GM23338 (cell line): ENCODE results near the gene ZNF121.

Experiments used
- EZH2 ChIP-seq: fragments of 200-600 bp; sonication (generic); IDR thresholded peaks from one replicate; pipeline ENCODE4 v1.8.0; 2017; ENCODE audit warnings: antibody characterized with exemption, mild to moderate bottlenecking, low read depth; ENCODE audit not compliant: unreplicated experiment
- EZH2phosphoT487 ChIP-seq: fragments of 200-600 bp; sonication (generic); IDR thresholded peaks from one replicate; pipeline ENCODE4 v1.8.1; 2018; ENCODE audit warnings: antibody characterized with exemption; ENCODE audit not compliant: unreplicated experiment
- POLR2AphosphoS5 ChIP-seq: IDR thresholded peaks from 2 replicates; pipeline ENCODE4 v1.6.1; 2016; ENCODE audit warnings: antibody characterized with exemption, low read depth
- ZNF331 ChIP-seq: fragments of 250-450 bp; sonication (Bioruptor Pico); IDR thresholded peaks from 2 replicates; pipeline ENCODE4 v1.5.0; 2020; ENCODE audit warnings: low read depth, mild to moderate bottlenecking, moderate library complexity
- TF ChIP-seq, protein P1 (sequence below), 2 experiments: fragments of 200-600 bp in 1 of 2; sonication (generic) in 1 of 2; conservative IDR thresholded peaks; 2 replicates each; pipeline versions ENCODE4 v1.5.1 to v1.6.1; 2016 to 2017; ENCODE audit warnings: antibody characterized with exemption in 2 of 2, low read depth in 2 of 2, mild to moderate bottlenecking in 2 of 2, moderate library complexity in 1 of 2
- TF ChIP-seq, protein P2 (sequence below): IDR thresholded peaks from one replicate; pipeline ENCODE4 v1.6.1; 2018; ENCODE audit warnings: antibody characterized with exemption; ENCODE audit not compliant: unreplicated experiment

DNA sequence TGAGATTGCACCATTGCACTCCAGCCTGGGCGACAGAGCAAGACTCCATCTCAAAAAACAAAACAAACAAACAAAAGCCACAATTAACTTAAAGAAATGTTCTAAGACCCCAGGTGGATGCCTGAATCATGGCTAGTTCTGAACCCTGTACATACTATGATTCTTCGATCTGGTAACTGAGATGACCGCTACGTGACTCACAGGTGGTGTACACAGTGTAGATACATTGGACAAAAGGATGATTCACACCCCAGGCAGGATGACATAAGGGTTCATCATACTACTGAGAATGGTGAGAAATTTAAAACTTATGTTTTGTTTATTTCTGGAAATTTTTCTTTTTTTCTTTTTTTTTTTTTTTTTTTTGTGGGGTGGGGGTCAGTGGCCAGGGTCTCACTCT lies 52.4 kb downstream of the ZNF121 start:
- TF ChIP-seq, protein P1, sequence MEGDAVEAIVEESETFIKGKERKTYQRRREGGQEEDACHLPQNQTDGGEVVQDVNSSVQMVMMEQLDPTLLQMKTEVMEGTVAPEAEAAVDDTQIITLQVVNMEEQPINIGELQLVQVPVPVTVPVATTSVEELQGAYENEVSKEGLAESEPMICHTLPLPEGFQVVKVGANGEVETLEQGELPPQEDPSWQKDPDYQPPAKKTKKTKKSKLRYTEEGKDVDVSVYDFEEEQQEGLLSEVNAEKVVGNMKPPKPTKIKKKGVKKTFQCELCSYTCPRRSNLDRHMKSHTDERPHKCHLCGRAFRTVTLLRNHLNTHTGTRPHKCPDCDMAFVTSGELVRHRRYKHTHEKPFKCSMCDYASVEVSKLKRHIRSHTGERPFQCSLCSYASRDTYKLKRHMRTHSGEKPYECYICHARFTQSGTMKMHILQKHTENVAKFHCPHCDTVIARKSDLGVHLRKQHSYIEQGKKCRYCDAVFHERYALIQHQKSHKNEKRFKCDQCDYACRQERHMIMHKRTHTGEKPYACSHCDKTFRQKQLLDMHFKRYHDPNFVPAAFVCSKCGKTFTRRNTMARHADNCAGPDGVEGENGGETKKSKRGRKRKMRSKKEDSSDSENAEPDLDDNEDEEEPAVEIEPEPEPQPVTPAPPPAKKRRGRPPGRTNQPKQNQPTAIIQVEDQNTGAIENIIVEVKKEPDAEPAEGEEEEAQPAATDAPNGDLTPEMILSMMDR (conservative IDR thresholded peaks at IDR 0.05; ENCODE audit: low read depth in 2 of 2) = no peak
- TF ChIP-seq EZH2 (no peak), POLR2AphosphoS5 (no peak), EZH2phosphoT487 (no peak), ZNF331 (CRISPR knock-in tag) (no peak)
- TF ChIP-seq, protein P2, sequence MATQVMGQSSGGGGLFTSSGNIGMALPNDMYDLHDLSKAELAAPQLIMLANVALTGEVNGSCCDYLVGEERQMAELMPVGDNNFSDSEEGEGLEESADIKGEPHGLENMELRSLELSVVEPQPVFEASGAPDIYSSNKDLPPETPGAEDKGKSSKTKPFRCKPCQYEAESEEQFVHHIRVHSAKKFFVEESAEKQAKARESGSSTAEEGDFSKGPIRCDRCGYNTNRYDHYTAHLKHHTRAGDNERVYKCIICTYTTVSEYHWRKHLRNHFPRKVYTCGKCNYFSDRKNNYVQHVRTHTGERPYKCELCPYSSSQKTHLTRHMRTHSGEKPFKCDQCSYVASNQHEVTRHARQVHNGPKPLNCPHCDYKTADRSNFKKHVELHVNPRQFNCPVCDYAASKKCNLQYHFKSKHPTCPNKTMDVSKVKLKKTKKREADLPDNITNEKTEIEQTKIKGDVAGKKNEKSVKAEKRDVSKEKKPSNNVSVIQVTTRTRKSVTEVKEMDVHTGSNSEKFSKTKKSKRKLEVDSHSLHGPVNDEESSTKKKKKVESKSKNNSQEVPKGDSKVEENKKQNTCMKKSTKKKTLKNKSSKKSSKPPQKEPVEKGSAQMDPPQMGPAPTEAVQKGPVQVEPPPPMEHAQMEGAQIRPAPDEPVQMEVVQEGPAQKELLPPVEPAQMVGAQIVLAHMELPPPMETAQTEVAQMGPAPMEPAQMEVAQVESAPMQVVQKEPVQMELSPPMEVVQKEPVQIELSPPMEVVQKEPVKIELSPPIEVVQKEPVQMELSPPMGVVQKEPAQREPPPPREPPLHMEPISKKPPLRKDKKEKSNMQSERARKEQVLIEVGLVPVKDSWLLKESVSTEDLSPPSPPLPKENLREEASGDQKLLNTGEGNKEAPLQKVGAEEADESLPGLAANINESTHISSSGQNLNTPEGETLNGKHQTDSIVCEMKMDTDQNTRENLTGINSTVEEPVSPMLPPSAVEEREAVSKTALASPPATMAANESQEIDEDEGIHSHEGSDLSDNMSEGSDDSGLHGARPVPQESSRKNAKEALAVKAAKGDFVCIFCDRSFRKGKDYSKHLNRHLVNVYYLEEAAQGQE = no peak
